ENCODE results near the gene ROBO2.

The ROBO2 gene

GRCh38 chr3:77052051-77052501 lies 12.2 kb downstream of the ROBO2 start:
- DNase-seq: no peak

- DNase-seq: no peak
Observed at GRCh38 chr3:77052733-77053670, 13.1 kb downstream of the ROBO2 start.

- DNase-seq: no peak
Observed at GRCh38 chr3:77053795-77054194, 13.9 kb downstream of the ROBO2 start.

GRCh38 chr3:77055841-77056341 lies 16.0 kb downstream of the ROBO2 start:
- DNase-seq: no peak

GRCh38 chr3:77059354-77059753 lies 19.5 kb downstream of the ROBO2 start:
- no peak for DNase-seq

- DNase-seq: no peak
Observed at GRCh38 chr3:77063423-77063822, 23.5 kb downstream of the ROBO2 start.

GRCh38 chr3:77065750-77066149 lies 25.9 kb downstream of the ROBO2 start:
- DNase-seq: no peak

GRCh38 chr3:77066829-77067228 lies 26.9 kb downstream of the ROBO2 start:
- no peak for DNase-seq

GRCh38 chr3:77068808-77069207 lies 28.9 kb downstream of the ROBO2 start:
- no peak for DNase-seq

- DNase-seq: no peak
Observed at GRCh38 chr3:77071364-77071763, 31.5 kb downstream of the ROBO2 start.

- DNase-seq: no peak
Observed at GRCh38 chr3:77071809-77072208, 31.9 kb downstream of the ROBO2 start.

GRCh38 chr3:77072232-77072631 lies 32.3 kb downstream of the ROBO2 start:
- DNase-seq: no peak

GRCh38 chr3:77078279-77078678 lies 38.4 kb downstream of the ROBO2 start:
- no peak for DNase-seq

- no peak for DNase-seq
Observed at GRCh38 chr3:77079988-77080610, 40.2 kb downstream of the ROBO2 start.

- DNase-seq: no peak
Observed at GRCh38 chr3:77081240-77081661, 41.4 kb downstream of the ROBO2 start.

GRCh38 chr3:77084511-77084910 lies 44.6 kb downstream of the ROBO2 start:
- DNase-seq: no peak

- no peak for DNase-seq
Observed at GRCh38 chr3:77086408-77086807, 46.5 kb downstream of the ROBO2 start.

GRCh38 chr3:77091809-77092208 lies 51.9 kb downstream of the ROBO2 start:
- DNase-seq: no peak

- no peak for DNase-seq
Observed at GRCh38 chr3:77093101-77093500, 53.2 kb downstream of the ROBO2 start.

- no peak for DNase-seq
Observed at GRCh38 chr3:77096145-77096544, 56.2 kb downstream of the ROBO2 start.

GRCh38 chr3:77096966-77097890 lies 57.3 kb downstream of the ROBO2 start:
- no peak for DNase-seq

- DNase-seq: no peak
Observed at GRCh38 chr3:77102951-77103769, 63.3 kb downstream of the ROBO2 start.
